Activated CD4-positive, alpha-beta T cell treated with anti-CD3 and anti-CD28 coated beads for 36 hours (primary cell): ENCODE results near the gene LCE2B. TPM values are rescaled to one million over a fixed set of nuclear protein-coding genes. Genes with fewer than 3 reads are reported as not detected.
"Not testable (repeated sequence)": the region's sequence is repeated elsewhere in the genome, so short reads cannot be mapped to it uniquely, and the experiment has no call there.

Source experiments
- ATAC-seq: fragments of 200-7000 bp; cut with Tn5 transposase; one replicate; pipeline ENCODE4 v1.10.0; 2021; ENCODE audit warnings: mild to moderate bottlenecking, moderate library complexity
- CTCF ChIA-PET: fragments of 350-600 bp; sonication (Branson Sonifier 250); formaldehyde crosslinking; loops from one replicate; lab custom pipeline; 2021; ENCODE audit warnings: antibody characterized with exemption; lab: Charles Lee
- POLR2A ChIA-PET: fragments of 350-600 bp; sonication (Branson Sonifier 250); formaldehyde crosslinking; loops from one replicate; lab custom pipeline; 2021; ENCODE audit warnings: antibody characterized with exemption, inconsistent platforms; lab: Charles Lee
- DNase-seq: peaks from one replicate; pipeline ENCODE4 v3.0.0-alpha.2; 2020
- H3K27ac Mint-ChIP-seq: one replicate; pipeline ENCODE4 v1.8.0; 2021; ENCODE audit warnings: mixed read lengths
- H3K27me3 Mint-ChIP-seq: one replicate; pipeline ENCODE4 v1.8.0; 2021; ENCODE audit warnings: mixed read lengths
- H3K36me3 Mint-ChIP-seq: one replicate; pipeline ENCODE4 v1.8.0; 2021; ENCODE audit warnings: low read depth, mixed read lengths
- H3K4me1 Mint-ChIP-seq: one replicate; pipeline ENCODE4 v1.8.0; 2021; ENCODE audit warnings: mixed read lengths
- H3K4me3 Mint-ChIP-seq: one replicate; pipeline ENCODE4 v1.8.0; 2021; ENCODE audit warnings: mild to moderate bottlenecking, moderate library complexity, mixed read lengths
- H3K9me3 Mint-ChIP-seq: one replicate; pipeline ENCODE4 v1.8.0; 2021; ENCODE audit warnings: low read depth, mixed read lengths
- intact Hi-C, 2 experiments: fragments of 100-400 bp; cut with DNase I in 1 of 2; cut with micrococcal nuclease in 1 of 2; formaldehyde crosslinking; loops; one replicate each; pipeline versions ENCODE4 v1.14.2 to v1.15.1; 2022 to 2024; cut with DNase I, micrococcal nuclease
- total RNA-seq, 2 experiments: library from RNA; stranded (reverse); gene quantifications; one replicate each; pipeline ENCODE4 v1.2.3, GENCODE V29; 2021

Gene LCE2B
- total RNA-seq, 2 experiments from 2014 or later, result not detected

DNA sequence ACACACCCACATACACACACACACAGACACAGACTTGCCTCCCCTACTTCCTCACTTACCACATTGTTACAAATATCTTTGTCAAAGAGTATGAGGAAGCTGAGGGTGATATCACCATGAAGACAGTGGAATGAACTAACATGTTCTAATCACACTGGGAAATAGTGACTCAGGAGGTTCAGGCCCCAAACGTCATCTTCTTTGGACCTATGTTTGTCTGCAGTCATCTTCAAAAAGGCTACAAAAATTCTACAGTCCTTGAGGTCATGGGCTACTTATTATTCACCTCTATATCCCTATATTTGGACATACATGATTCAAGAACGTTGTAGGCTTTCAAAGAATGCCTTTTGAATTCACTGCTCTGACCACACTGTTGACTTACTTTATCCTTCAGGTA, 12.9 kb upstream of the LCE2B start:
- ATAC-seq, result no peak
- ChIA-PET POLR2A (no interaction called here), CTCF (no interaction called here)
- intact Hi-C loops, result no loop called here
- Mint-ChIP-seq H3K4me3 (no peak overlapping the region), H3K27ac (no peak overlapping the region), H3K9me3 (no peaks in the 10 kb centered on the region), H3K4me1 (no peaks in the 10 kb centered on the region), H3K36me3 (no peaks in the 10 kb centered on the region), H3K27me3 (peaks cover 16% of the 10 kb centered on the region)
- no peak for DNase-seq

- H3K4me3 Mint-ChIP-seq, DNase-seq, CTCF ChIA-PET, intact Hi-C loops, H3K36me3 Mint-ChIP-seq, POLR2A ChIA-PET, H3K4me1 Mint-ChIP-seq, ATAC-seq, H3K9me3 Mint-ChIP-seq, H3K27ac Mint-ChIP-seq: not testable (repeated sequence)
- H3K27me3 Mint-ChIP-seq, result peaks cover 19% of the 10 kb centered on the region
Observed at GRCh38 chr1:152674983-152675382, 10.9 kb upstream of the LCE2B start, which contains the start of gene LCE2C. Gene LCE2C (plus strand): TSS chr1:152675279. CDS start chr1:152676016, 737 bp downstream.

GRCh38 chr1:152679459-152679858, 6.5 kb upstream of the LCE2B start:
- Mint-ChIP-seq H3K27ac (no peak overlapping the region), H3K4me3 (no peak overlapping the region), H3K4me1 (no peaks in the 10 kb centered on the region), H3K9me3 (no peaks in the 10 kb centered on the region), H3K27me3 (peaks cover 20% of the 10 kb centered on the region), H3K36me3 (no peaks in the 10 kb centered on the region)
- no peak for DNase-seq
- intact Hi-C loops, result no loop called here
- POLR2A ChIA-PET, result no interaction called here
- CTCF ChIA-PET, result no interaction called here
- no peak for ATAC-seq

- Mint-ChIP-seq H3K27ac (no peak overlapping the region), H3K36me3 (no peaks in the 10 kb centered on the region), H3K4me3 (no peak overlapping the region), H3K4me1 (no peaks in the 10 kb centered on the region), H3K9me3 (no peaks in the 10 kb centered on the region), H3K27me3 (peaks cover 20% of the 10 kb centered on the region)
- intact Hi-C loops, result no loop called here
- ChIA-PET POLR2A (no interaction called here), CTCF (no interaction called here)
- DNase-seq (no peak), ATAC-seq (no peak)
Observed at GRCh38 chr1:152681616-152682015, 4.3 kb upstream of the LCE2B start.

- POLR2A ChIA-PET, result no interaction called here
- Mint-ChIP-seq H3K4me3 (no peak overlapping the region), H3K36me3 (no peaks in the 10 kb centered on the region), H3K27ac (no peak overlapping the region), H3K4me1 (no peaks in the 10 kb centered on the region), H3K9me3 (no peaks in the 10 kb centered on the region), H3K27me3 (peaks cover 22% of the 10 kb centered on the region)
- CTCF ChIA-PET, result no interaction called here
- intact Hi-C loops, result no loop called here
- DNase-seq, result no peak
- ATAC-seq, result no peak
Observed at GRCh38 chr1:152683846-152684245, 2.1 kb upstream of the LCE2B start.

GRCh38 chr1:152697701-152698600, 12.0 kb downstream of the LCE2B start, which contains the start of gene LCE2A:
Gene LCE2A (plus strand): TSS chr1:152698345. CDS start chr1:152698902, 557 bp downstream.
- Mint-ChIP-seq H3K4me3 (no peak within 1 kb of the TSS), H3K27me3 (peaks cover 10% of the 10 kb centered on the region), H3K4me1 (no peaks in the 10 kb centered on the region), H3K9me3 (no peaks in the 10 kb centered on the region), H3K27ac (no peak within 1 kb of the TSS), H3K36me3 (no peaks in the 10 kb centered on the region)
- intact Hi-C loops, result no loop called here
- no peak for ATAC-seq
- CTCF ChIA-PET, result interaction anchor here (0.7 kb wide), 2 partner anchors 57 to 1005 kb away, joined by 3 read pairs; no protein-coding TSS in a partner anchor
- POLR2A ChIA-PET, result no interaction called here
- DNase-seq, result no peak

DNA sequence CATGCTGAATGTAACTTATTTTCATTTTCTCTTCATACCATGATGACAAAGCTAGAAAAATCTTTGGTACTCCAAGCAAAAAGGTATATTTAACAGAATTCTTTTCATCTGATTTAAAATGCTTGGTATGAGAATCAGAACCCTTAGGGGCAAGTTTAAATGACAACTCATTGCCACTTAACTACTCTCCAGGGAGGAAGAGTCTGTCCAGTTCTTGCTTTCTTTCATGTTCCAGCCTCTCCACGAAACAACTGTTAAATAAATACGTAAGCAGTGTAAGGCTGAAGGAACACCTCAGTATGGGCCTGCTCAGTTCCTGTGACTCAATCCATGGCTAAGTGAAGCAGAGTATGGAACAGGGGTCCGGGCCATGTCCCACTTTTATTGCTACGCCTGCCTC, 13.8 kb downstream of the LCE2B start:
- intact Hi-C loops, result no loop called here
- POLR2A ChIA-PET, result no interaction called here
- H3K4me1 Mint-ChIP-seq, result no peaks in the 10 kb centered on the region
- H3K9me3 Mint-ChIP-seq, result peaks cover 5% of the 10 kb centered on the region
- H3K27ac Mint-ChIP-seq, result no peak overlapping the region
- CTCF ChIA-PET, result no interaction called here
- H3K36me3 Mint-ChIP-seq, result no peaks in the 10 kb centered on the region
- ATAC-seq (no peak), DNase-seq (no peak)
- no peak overlapping the region for H3K4me3 Mint-ChIP-seq
- H3K27me3 Mint-ChIP-seq, result peaks cover 10% of the 10 kb centered on the region

DNA sequence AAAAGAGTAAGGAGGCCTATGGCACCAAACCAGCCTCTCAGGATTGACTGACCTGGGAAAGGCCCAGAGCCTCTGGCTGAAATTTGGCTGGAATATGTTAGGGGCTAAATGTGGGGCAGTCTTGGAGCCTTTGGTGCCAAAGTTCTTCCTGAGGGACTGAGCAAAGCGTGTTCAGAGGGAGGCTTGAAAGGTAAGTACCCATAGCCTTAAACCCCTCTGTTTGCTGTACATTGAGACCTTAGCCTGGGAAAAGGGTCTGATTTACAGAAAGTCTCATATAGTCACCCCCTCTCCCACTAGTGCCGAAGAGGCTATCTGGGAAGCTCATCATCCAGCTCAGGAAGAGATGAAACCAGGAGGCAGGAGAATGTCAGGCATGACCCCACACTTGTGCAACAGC, 21.9 kb downstream of the LCE2B start, which contains the start of gene LCE4A:
LCE4A (plus strand) TSS at position 301 of the 400 bp plus-strand sequence. CDS start 916 bp downstream, outside the sequence.
- ATAC-seq (no peak), DNase-seq (no peak)
- Mint-ChIP-seq H3K27me3 (peaks cover 34% of the 10 kb centered on the region), H3K4me3 (no peak within 1 kb of the TSS), H3K4me1 (no peaks in the 10 kb centered on the region), H3K27ac (no peak within 1 kb of the TSS), H3K9me3 (peaks cover 5% of the 10 kb centered on the region), H3K36me3 (no peaks in the 10 kb centered on the region)
- ChIA-PET POLR2A (no interaction called here), CTCF (no interaction called here)
- intact Hi-C loops, result no loop called here

DNA sequence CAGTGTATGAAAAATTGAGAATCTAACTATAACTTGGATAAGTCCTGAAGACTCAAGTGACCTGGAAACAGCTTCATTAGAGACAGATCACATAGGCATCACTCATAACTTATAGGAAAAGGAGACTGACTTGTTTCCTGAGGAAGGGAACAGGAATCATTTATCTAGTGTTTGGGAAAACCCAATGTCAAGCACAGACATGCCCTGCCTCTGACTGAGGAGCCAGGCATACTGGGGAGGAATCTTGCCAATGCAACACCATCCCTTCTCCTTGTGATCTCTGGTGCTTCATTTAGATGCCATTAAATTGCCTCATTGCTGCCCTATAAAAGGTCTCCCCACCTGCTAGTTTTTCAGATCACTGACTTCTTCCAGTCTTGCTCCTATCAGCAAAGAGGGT, 32.3 kb downstream of the LCE2B start:
- DNase-seq (no peak), ATAC-seq (no peak)
- Mint-ChIP-seq H3K4me3 (no peak overlapping the region), H3K27me3 (peaks cover 3% of the 10 kb centered on the region), H3K36me3 (no peaks in the 10 kb centered on the region), H3K9me3 (peaks cover 2% of the 10 kb centered on the region), H3K27ac (no peak overlapping the region), H3K4me1 (no peaks in the 10 kb centered on the region)
- ChIA-PET POLR2A (no interaction called here), CTCF (interaction anchor here (0.7 kb wide), 1 partner anchor 16 kb away, joined by 3 read pairs; no protein-coding TSS in a partner anchor)
- intact Hi-C loops, result no loop called here

DNA sequence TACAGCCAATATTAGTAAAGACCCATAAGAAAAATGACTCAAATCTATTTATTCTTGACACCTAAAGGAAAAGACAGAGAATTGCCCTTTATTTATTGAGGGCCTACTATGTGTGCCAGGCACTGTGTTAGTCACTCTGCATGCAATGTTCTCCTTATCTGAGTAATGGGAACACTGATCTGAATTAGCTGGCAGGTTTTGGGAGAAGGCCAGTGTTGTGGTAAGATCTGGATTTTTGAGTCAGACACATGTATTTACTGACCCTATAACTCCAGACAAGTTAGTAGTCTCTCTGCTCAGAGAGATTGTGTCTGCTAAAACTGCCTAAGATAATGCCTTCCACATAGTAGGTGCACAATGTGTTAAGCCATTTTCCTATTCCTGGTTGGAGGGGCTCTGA, 39.3 kb downstream of the LCE2B start:
- DNase-seq (no peak), ATAC-seq (no peak)
- Mint-ChIP-seq H3K27ac (no peak overlapping the region), H3K9me3 (no peaks in the 10 kb centered on the region), H3K36me3 (no peaks in the 10 kb centered on the region), H3K4me1 (no peaks in the 10 kb centered on the region), H3K27me3 (peaks cover 8% of the 10 kb centered on the region), H3K4me3 (no peak overlapping the region)
- ChIA-PET POLR2A (no interaction called here), CTCF (interaction anchor here (0.6 to 1.7 kb wide), 3 partner anchors 73 to 503 kb away, joined by 3 to 6 read pairs (median 3); no protein-coding TSS in a partner anchor)
- intact Hi-C loops, result no loop called here

GRCh38 chr1:152728986-152729385, 43.1 kb downstream of the LCE2B start:
- ATAC-seq, result no peak
- Mint-ChIP-seq H3K27ac (no peak overlapping the region), H3K36me3 (no peaks in the 10 kb centered on the region), H3K9me3 (no peaks in the 10 kb centered on the region), H3K4me1 (no peaks in the 10 kb centered on the region), H3K4me3 (no peak overlapping the region), H3K27me3 (peaks cover 13% of the 10 kb centered on the region)
- DNase-seq, result no peak
- ChIA-PET POLR2A (no interaction called here), CTCF (no interaction called here)
- intact Hi-C loops, result no loop called here

DNA sequence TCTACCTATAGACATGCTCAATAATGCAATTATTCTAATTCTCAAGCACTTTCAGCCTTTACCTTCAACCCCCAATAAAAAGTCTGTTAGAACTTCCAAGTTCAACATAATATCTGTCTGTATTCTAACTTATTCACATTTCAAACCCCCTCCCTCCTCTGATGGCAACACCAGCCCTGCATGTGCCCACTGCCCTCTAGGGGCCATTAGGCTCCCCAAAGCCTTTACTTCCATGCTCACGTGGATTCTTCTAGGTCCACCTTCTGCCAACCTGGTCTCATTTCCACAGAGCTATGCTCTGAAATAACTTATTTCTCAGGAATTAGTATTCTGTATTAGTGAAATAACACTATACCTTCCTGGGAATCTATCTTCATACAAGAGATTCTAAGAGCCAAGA, 49.7 kb downstream of the LCE2B start:
- ChIA-PET POLR2A (no interaction called here), CTCF (interaction anchor here (0.6 to 0.9 kb wide), 2 partner anchors 18 to 49 kb away, joined by 3 read pairs; no protein-coding TSS in a partner anchor)
- H3K4me3 Mint-ChIP-seq, result no peak overlapping the region
- no peak for DNase-seq
- H3K4me1 Mint-ChIP-seq, result no peaks in the 10 kb centered on the region
- H3K27me3 Mint-ChIP-seq, result peaks cover 27% of the 10 kb centered on the region
- no peak for ATAC-seq
- H3K9me3 Mint-ChIP-seq, result no peaks in the 10 kb centered on the region
- no peak overlapping the region for H3K27ac Mint-ChIP-seq
- intact Hi-C loops, result no loop called here
- no peaks in the 10 kb centered on the region for H3K36me3 Mint-ChIP-seq
